GM19193 (cell line): Measurements from ENCODE around the gene SCFD2.

Experiments used
- POLR2A ChIP-seq: IDR thresholded peaks from 4 replicates; pipeline ENCODE4 v1.6.1; 2011; ENCODE audit not compliant: insufficient read depth, insufficient read length; ENCODE audit errors: extremely low read depth

SCFD2 gene

GRCh38 chr4:52943677-52944076, 422.2 kb downstream of the SCFD2 start:
- TF ChIP-seq POLR2A = no peak

DNA sequence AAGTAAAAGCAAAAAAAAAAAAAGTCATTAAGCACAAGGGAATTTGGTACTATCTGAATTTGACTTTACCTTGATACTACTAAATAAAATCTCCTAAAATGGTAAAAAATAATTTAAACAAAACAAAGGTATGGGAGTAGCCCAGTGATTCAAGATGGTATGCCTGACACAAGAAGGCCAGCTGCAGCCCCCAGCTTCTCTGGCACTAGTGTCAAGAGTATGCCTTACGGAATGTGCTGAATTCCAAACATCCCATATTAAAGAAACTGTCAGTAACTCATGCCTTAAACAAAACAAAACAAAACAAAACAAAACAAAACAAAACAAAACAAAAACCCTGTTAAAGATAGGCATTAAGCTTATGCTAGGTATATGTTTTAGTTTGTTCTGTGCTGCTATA, 422.9 kb downstream of the SCFD2 start:
- TF ChIP-seq POLR2A = no peak

DNA sequence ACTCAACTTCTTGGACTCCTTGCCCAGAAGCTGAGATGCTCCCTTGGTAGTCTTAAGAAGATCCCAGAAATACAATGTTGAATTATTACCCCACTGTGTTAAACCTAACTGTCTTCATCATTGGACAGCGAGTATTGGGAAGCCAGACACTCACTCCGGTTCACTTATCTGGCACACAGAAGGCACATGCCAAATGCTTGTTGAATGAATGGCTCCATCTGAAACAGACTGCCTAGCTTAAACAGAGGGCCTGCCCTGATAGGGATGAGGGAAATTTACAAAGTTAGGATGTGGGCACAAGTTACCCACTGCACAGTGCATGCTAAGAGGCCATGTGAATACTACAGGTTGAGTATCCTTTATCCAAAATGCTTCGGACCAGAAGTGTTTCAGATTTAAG, 424.4 kb downstream of the SCFD2 start:
- no peak for TF ChIP-seq POLR2A

- no peak for TF ChIP-seq POLR2A
These were observed 426.1 kb downstream of the SCFD2 start for GRCh38 chr4:52939739-52940138.

DNA sequence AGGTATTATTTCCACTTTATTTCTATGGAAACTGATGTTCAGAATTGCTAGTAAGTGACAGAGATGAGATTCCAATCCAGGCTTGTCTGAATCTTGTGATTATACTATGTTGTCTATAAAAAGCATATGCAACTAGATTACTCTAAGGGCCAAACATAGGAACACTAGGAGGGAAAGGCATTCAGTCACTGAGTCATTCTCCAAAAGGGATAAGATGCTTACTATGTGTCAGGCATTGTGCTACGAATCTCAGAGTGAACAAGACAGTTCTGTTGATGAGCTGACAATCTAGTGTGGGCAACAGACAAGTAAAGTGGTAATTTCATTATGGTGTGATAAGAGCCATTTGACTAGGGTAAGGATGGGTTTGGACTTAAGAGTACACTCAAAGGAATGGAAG, 426.5 kb downstream of the SCFD2 start:
- TF ChIP-seq POLR2A = no peak

GRCh38 chr4:52937829-52938228, 428.0 kb downstream of the SCFD2 start:
- TF ChIP-seq POLR2A = no peak

DNA sequence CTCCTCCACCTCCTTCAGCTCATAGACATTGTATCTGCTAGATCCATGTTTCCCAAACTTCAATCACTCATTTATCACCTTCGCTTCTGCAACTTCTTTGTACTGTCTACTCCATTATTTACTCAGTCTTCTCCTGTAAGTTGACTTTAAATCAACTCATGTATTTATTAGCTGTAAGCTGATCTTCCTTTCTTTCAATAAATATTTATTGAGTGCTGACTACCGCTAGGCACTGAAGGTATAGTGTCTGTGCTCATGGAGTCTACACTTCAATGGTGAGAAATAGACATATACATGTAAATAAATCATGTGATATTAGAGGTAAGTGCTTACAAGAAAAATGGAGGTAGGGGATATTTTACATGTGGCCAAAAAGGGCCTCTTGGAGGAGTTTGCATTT, 429.1 kb downstream of the SCFD2 start:
- no peak for TF ChIP-seq POLR2A

DNA sequence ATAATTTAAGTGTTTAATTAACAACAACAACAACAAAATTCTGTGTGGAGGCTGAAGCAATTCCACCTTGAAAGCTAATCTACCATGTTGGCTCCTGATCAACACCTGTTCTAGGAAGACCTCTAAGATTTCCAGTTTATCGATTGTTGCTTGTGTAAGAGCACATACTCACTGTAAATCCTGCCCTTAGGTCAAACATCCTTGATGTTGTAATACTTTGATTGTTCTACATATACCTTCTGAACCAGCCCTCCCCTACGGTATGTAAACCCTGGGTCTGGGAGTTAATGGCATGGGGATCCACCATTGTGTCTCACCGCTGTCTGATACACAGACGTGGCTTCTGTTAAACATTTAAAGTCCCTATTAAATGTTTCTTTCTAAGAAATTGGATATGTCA, 430.5 kb downstream of the SCFD2 start:
- TF ChIP-seq POLR2A = no peak

- TF ChIP-seq POLR2A = no peak
These were observed 432.1 kb downstream of the SCFD2 start for GRCh38 chr4:52933738-52934137.

DNA sequence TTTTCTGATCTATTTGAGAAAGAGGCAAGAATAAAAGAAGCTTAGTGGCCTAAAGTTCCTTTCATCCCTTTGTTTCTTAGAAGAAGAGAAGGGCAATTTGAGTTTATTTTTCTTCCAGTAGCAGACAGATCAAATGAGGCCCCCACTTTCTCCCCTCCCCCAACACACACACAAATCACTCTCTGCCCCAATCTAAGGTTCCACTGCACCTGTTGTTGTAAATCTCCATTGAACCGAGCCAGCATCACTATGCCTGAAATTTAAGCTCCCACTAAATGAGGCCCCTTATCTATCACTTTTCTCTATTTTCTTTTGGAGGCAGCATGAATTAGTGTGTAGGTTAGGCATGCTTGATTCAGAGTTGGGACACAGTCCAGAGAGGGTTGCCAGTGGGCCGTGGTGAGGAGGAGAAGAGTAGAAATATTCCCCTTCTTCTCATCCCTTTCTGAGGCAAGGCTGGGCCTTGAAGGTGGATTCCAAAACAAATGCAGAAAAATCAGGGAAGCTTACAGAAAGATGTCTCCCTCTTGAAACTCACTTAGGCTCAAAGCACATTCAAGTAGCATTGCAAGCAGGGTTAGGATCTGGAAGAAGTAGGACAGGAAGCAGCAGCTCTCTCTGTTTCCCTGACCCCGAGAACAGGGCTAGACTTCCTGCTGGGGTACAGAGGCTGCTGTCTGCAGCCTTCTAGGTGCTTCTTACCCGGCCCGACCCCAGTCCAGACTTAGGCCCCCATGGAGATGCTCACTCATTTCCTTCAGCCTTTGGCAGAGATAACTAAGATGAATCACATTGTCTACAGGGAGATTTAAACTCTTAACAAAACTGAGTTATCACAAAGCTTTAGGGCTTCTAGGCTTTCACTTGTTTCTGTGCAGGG, 433.0 kb downstream of the SCFD2 start:
- TF ChIP-seq POLR2A = no peak

DNA sequence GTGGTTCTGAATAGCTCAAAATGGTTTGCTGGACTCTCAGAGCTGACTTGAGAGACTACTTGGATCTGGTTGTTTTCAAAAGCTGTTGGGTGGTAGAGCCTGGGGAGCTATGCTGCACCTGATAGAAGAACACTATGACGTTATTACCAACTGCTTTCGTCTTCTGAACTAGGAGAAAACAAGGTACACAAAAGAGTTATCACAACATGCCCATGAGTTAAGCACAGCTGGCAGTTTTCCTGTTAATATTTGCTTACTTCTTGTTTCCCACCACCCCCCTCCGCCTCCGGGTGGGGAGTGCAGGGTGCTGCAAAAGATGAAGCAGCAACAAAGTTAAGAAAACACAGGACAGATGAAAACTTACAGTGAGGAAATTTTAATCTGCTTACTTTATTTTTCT, 434.6 kb downstream of the SCFD2 start:
- no peak for TF ChIP-seq POLR2A

DNA sequence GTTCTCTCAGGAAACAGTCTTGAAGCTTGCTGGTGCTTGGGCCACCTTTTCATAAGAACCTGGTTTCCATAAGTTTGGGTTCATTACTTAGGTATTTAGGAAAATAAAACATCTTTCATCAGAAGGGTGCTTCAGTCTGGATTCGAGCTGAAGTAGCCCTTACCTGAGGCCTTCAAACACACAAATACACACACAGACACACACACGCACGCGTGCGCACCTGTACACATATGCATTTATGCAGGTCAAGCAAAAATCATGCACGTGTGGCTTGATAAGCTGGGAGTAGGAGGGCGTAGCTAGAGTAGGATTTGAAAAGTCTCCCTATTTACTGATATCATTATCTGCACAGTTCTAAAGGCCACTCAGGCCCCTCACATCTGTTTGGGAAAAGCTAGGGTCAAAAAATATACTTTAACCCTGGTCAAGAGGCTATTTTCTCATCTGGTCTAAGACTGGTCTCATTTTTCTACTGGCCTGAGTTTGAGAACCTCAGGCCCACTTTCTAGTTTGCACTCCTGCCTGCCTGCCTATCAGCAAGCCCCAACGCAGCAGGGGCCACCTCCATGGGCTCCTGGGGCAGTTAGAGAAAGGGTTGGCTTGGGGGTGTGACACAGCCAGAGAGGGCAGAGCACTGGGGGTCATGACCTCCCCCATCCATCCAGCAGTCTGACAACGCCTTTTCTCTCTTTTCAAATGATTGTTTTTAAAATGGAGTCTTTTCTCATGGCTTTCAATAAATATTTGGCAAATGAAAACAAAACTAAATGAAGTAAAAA, 439.5 kb downstream of the SCFD2 start:
- no peak for TF ChIP-seq POLR2A

DNA sequence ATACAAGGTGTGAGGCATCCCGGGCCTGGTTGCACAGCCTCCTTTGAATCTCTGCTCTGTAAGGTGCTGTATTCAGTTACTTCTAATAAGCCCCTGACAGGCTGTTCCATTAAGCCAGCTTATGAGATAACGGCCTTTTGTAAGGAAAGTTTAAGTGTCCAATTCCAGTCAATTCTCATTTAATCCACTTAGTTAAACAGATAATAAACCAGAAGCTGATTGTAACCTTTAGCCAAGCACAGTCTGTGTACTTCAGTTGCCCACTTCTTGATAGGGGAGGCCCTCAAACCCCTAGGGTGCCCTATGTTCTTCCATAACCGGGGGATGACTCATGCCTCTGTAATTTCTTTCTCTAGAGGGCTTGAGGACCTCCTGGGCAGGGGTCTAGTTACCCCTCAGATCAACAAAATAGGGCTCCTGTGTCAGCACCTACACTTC, 440.3 kb downstream of the SCFD2 start:
- no peak for TF ChIP-seq POLR2A

- no peak for TF ChIP-seq POLR2A
These were observed 446.4 kb downstream of the SCFD2 start for GRCh38 chr4:52919461-52919860.

DNA sequence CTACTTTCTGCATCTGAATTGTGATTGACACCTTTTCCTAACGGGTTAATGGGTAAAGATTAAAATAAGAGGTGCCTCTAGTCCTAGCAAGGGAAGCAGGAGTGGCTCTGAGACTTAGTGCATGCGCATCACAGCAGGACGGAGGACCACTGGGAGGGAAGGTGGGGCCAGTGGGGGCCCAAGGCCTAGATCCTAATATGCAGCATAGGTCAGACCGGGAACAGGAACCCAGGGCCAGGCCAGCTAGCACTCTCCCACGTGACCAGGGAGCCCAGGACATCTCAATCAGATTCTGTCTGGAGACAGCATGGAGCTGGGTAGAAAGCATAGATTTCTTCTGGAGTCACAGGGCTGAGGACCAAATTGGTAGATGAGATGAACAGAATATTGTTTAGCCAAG, 448.0 kb downstream of the SCFD2 start:
- no peak for TF ChIP-seq POLR2A
